GM21367 (cell line): Measurements from ENCODE around the gene TMCC1.
"Not testable (repeated sequence)": the region's sequence is repeated elsewhere in the genome, so short reads cannot be mapped to it uniquely, and the experiment has no call there.

Experiments
- ATAC-seq: cut with Tn5 transposase; IDR thresholded peaks from one replicate; pipeline ENCODE4 v1.9.1; 2021; ENCODE audit not compliant: unreplicated experiment

Gene TMCC1

GRCh38 chr3:129892857-129893580 lies 492 bp downstream of the TMCC1 start:
- peak; percentile 48 for ATAC-seq

DNA sequence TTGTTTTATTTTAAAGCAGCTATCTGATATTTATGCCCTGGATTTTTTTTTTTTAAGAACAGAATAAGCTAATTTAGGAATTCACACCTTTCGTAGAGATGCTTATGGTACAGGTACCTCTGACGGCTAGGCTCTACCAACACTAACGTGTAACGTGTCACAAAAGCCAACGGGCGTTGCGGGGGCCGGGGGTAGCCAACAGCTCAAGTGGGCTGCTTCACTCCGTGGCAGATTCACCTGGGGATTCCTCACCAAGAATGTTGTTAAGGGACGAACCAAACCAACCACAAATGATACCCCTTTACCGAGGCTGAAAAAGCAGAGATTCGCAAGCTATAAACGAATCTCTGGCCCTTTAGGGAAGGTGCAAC lies 1.0 kb downstream of the TMCC1 start:
- ATAC-seq, result no peak

GRCh38 chr3:129890891-129891290 lies 2.6 kb downstream of the TMCC1 start:
- ATAC-seq, result no peak

GRCh38 chr3:129890125-129890524 lies 3.4 kb downstream of the TMCC1 start:
- ATAC-seq, result no peak

- ATAC-seq, result no peak
Measured at GRCh38 chr3:129888771-129889170, 4.7 kb downstream of the TMCC1 start.

DNA sequence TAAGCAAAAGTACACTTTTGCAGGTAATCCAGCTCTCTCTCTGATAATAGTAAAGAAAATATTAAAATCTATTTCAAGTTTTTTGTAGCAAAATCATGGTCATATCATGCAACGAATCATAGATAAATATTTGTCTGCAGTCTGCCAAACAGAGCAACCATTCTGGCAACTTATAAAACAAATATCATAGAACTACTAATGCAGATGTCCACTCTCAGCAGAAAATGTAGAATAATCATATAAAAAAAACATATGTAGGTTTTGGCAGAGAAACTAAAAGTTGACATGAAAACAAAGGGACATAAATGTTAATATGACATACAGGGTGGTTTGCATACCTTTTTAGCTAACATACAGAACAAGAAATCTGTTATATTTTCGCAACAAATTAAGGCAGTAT lies 12.2 kb downstream of the TMCC1 start:
- ATAC-seq, result no peak

DNA sequence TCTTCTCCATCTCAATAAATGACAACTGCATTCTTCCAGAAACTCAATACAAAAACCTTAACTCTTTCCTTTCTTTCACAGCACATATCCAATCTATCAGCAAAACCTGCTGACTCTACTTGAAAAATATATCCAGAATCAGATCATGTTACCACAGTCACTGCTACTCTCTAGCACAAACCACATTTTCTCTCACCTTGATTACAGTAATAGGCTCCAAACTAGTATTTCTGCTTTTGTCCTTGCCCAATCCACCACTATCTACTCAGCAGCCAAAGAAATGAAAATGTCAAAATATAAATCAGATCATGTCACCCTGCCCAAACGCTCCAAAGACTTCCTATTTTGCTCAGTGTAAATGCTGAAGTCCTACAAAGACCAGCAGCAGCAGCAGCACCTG lies 15.2 kb downstream of the TMCC1 start:
- no peak for ATAC-seq

DNA sequence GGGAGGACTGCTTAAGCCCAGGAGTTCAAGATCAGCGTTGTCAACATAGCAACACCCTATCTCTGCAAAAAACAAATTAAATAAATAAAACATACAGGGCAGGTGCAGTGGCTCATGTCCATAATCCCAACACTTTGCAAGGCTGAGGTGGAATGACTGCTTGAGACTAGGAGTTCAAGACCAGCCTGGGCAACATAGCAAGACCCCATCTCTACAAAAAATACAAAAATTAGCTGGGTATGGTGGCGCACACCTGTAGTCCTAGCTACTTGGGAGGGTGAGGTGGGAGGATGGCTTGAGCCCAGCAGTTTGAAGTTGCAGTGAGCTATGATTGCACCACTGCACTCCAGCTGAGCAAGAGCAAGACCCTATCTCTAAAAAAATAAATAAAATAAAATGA lies 19.0 kb downstream of the TMCC1 start:
- ATAC-seq, result not testable (repeated sequence)

DNA sequence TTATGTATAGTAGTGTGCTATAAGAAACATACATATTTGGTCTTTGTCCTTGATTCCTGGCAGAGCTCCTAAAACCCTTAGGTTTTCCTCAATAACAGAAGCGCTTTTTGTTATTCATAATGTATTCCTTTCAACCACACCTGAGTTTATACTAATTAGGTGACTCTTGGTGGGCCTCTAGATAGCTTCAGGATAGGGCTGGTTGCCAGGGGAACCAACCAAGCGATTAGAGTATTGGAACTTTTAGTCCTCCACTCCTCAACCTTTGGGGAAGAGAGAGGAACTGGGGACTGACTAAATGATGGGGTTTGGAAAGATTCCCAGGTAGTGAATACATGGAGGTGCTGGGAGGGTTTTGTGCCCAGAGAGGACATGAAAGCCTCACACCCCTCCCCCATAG lies 24.6 kb downstream of the TMCC1 start:
- no peak for ATAC-seq

GRCh38 chr3:129867506-129868124 lies 25.9 kb downstream of the TMCC1 start:
- ATAC-seq, result no peak

GRCh38 chr3:129865806-129866205 lies 27.7 kb downstream of the TMCC1 start:
- no peak for ATAC-seq

- no peak for ATAC-seq
Measured at GRCh38 chr3:129864519-129864918, 29.0 kb downstream of the TMCC1 start.

- ATAC-seq, result no peak
Measured at GRCh38 chr3:129859272-129859671, 34.2 kb downstream of the TMCC1 start.

DNA sequence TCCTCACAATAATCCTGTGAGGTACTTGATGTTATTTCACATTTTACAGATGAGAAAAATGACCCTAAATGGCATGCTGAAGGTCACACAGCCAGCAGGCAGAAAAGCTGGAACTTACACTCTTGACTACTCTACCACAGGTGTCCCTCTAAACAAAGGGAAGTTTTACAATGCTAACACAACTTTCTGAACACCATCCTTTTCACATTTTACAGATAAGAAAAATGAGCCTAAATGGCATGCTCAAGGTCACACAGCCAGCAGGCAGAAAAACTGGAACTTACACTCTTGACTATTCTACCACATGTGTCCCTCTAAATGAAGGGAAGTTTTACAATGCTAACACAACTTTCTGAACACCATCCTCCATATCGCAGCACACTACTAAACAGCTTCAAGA lies 35.6 kb downstream of the TMCC1 start:
- no peak for ATAC-seq

- ATAC-seq, result not testable (repeated sequence)
Measured at GRCh38 chr3:129856790-129857189, 36.7 kb downstream of the TMCC1 start.

DNA sequence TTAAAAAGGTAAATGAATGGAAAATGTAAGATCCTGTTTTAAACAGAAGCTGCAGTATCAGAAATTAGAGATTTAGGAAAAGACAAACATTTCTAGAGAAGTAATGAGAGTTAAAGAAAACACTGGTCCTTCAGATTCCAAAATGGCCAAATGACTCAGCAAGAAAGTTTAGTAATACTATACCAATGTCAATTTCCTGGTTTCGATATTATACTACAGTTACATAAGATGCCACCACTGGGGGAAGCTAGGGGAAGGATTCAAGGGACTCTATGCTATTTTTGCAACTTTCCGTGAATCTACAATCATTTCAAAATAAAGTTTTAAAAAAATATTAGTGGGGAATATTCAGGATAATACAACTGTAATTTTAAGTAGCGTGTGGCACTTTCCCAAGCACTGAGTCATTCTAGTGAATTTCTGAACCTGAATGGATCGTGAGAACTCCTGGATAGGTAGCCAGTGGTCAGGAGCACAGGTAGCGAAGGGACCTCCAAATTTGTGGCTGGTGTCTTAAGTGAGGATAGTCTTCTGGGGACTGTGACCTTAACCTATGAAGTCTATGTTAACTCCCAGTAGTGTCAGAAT lies 37.6 kb downstream of the TMCC1 start:
- no peak for ATAC-seq

GRCh38 chr3:129855170-129855831 lies 38.2 kb downstream of the TMCC1 start:
- no peak for ATAC-seq

- ATAC-seq, result no peak
Measured at GRCh38 chr3:129854460-129854859, 39.1 kb downstream of the TMCC1 start.

GRCh38 chr3:129845956-129846355 lies 47.6 kb downstream of the TMCC1 start:
- ATAC-seq, result no peak

DNA sequence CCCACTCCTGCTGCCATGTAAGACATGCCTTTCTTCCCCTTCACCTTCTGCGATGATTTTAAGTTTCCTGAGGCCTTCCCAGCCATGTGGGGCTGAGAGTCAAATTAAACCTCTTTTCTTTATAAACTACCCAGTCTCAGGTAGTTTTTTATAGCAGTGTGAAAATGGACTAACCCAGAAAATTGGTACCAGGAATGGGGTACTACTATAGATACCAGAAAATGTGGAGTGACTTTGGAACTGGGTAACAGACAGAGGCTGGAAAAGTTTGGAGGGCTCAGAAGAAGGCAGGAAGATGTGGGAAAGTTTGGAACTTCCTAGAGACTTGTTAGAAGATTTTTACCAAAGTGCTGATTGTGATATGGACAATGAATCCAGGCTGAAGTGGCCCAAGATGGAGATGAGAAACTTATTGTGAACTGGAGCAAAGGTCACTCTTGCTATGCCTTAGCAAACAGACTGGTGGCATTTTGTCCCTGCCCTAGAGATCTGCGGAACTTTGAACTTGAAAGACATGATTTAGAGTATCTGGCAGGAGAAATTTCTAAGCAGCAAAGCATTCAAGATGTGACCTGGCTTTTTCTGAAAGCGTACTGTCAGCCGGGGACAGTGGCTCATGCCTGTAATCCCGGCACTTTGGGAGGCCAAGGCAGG lies 52.7 kb downstream of the TMCC1 start:
- no peak for ATAC-seq

GRCh38 chr3:129838086-129838485 lies 55.4 kb downstream of the TMCC1 start:
- no peak for ATAC-seq
